ENCODE results near the gene ABCA1.

The ABCA1 gene

GRCh38 chr9:104868303-104868686, 59.7 kb downstream of the ABCA1 start:
- H3K9me3 Mint-ChIP-seq: no peaks in the 10 kb centered on the region
- peak overlapping the region in 1 of 3 experiments; percentile 10 for H3K4me3 Mint-ChIP-seq
- peak overlapping the region; percentile 97 to 99 (median 98) for H3K27ac Mint-ChIP-seq
- TF ChIP-seq CTCF (IDR thresholded peaks at IDR 0.05; ENCODE audit: unreplicated experiment in 3 of 3): no peak
- H3K27me3 Mint-ChIP-seq (ENCODE audit: low read depth): no peaks in the 10 kb centered on the region
- H3K36me3 Mint-ChIP-seq (ENCODE audit: low read depth): peaks cover 3% of the 10 kb centered on the region
- peaks cover 65% of the 10 kb centered on the region for H3K4me1 Mint-ChIP-seq

GRCh38 chr9:104866191-104866590, 61.8 kb downstream of the ABCA1 start:
- H3K4me1 Mint-ChIP-seq: peaks cover 52% of the 10 kb centered on the region
- no peak for TF ChIP-seq CTCF (IDR thresholded peaks at IDR 0.05; ENCODE audit: unreplicated experiment in 3 of 3)
- no peak overlapping the region for H3K4me3 Mint-ChIP-seq
- H3K27ac Mint-ChIP-seq: peak overlapping the region in 2 of 3 experiments; percentile 49 to 55
- no peaks in the 10 kb centered on the region for H3K27me3 Mint-ChIP-seq (ENCODE audit: low read depth)
- no peaks in the 10 kb centered on the region for H3K9me3 Mint-ChIP-seq
- H3K36me3 Mint-ChIP-seq (ENCODE audit: low read depth): no peaks in the 10 kb centered on the region

GRCh38 chr9:104864675-104865104, 63.3 kb downstream of the ABCA1 start:
- no peaks in the 10 kb centered on the region for H3K36me3 Mint-ChIP-seq (ENCODE audit: low read depth)
- H3K4me3 Mint-ChIP-seq: no peak overlapping the region
- no peak for TF ChIP-seq CTCF (IDR thresholded peaks at IDR 0.05; ENCODE audit: unreplicated experiment in 3 of 3)
- peak overlapping the region; percentile 85 to 91 (median 87) for H3K27ac Mint-ChIP-seq
- peaks cover 50% of the 10 kb centered on the region for H3K4me1 Mint-ChIP-seq
- no peaks in the 10 kb centered on the region for H3K9me3 Mint-ChIP-seq
- H3K27me3 Mint-ChIP-seq (ENCODE audit: low read depth): no peaks in the 10 kb centered on the region

GRCh38 chr9:104863180-104863883, 64.6 kb downstream of the ABCA1 start:
- no peaks in the 10 kb centered on the region for H3K9me3 Mint-ChIP-seq
- peaks cover 36% of the 10 kb centered on the region for H3K4me1 Mint-ChIP-seq
- H3K4me3 Mint-ChIP-seq: no peak overlapping the region
- no peaks in the 10 kb centered on the region for H3K27me3 Mint-ChIP-seq (ENCODE audit: low read depth)
- H3K36me3 Mint-ChIP-seq (ENCODE audit: low read depth): peaks cover 2% of the 10 kb centered on the region
- H3K27ac Mint-ChIP-seq: peak overlapping the region; percentile 5 to 56 (median 37)
- TF ChIP-seq CTCF (IDR thresholded peaks at IDR 0.05; ENCODE audit: unreplicated experiment in 3 of 3): peak; percentile 78 to 90 (median 83)

- H3K27ac Mint-ChIP-seq: no peak overlapping the region
- H3K4me1 Mint-ChIP-seq: peaks cover 26% of the 10 kb centered on the region
- TF ChIP-seq CTCF (IDR thresholded peaks at IDR 0.05; ENCODE audit: unreplicated experiment in 3 of 3): no peak
- H3K36me3 Mint-ChIP-seq (ENCODE audit: low read depth): peaks cover 9% of the 10 kb centered on the region
- no peaks in the 10 kb centered on the region for H3K27me3 Mint-ChIP-seq (ENCODE audit: low read depth)
- no peaks in the 10 kb centered on the region for H3K9me3 Mint-ChIP-seq
- no peak overlapping the region for H3K4me3 Mint-ChIP-seq
These were observed 66.6 kb downstream of the ABCA1 start for GRCh38 chr9:104861397-104861796.

GRCh38 chr9:104860263-104860662, 67.7 kb downstream of the ABCA1 start:
- Mint-ChIP-seq H3K9me3 (no peaks in the 10 kb centered on the region), H3K4me1 (peaks cover 19% of the 10 kb centered on the region), H3K27me3 (ENCODE audit: low read depth) (no peaks in the 10 kb centered on the region), H3K36me3 (ENCODE audit: low read depth) (peaks cover 11% of the 10 kb centered on the region), H3K27ac (no peak overlapping the region), H3K4me3 (no peak overlapping the region)
- no peak for TF ChIP-seq CTCF (IDR thresholded peaks at IDR 0.05; ENCODE audit: unreplicated experiment in 3 of 3)

All from nephron (organoid).